ENCODE data around the gene ESRP2.

ESRP2 gene

GRCh38 chr16:68235887-68236136 is at the start of gene ESRP2:
Gene ESRP2 (minus strand): TSS chr16:68236127. CDS start chr16:68236045, 82 bp downstream.
- no peak for DNase-seq (ENCODE audit: low read depth, low spot score)
- H3K27ac ChIP-seq: peak within 1 kb of the TSS; percentile 98

DNA sequence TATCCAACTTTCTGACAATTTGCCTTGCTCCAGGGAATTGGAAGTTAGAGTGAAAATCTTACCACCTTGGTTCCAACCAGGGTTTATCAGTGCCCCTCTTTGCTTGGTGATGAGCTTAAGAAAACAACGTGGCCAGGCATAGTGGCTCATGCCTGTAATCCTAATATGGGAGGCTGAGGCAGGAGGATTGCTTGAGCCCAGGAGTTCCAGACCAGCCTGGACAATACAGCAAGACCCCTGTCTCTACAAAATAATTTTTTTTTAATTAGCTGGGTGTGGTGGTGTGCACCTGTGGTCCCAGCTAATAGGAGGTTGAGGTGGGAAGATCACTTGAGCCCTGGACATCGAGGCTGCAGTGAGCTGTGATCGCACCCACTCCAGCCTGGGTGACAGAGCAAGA is 49.8 kb upstream of the ESRP2 start:
- no peak overlapping the region for H3K27ac ChIP-seq
- DNase-seq (ENCODE audit: low read depth, low spot score): no peak

- DNase-seq (ENCODE audit: low read depth, low spot score): no peak
- no peak overlapping the region for H3K27ac ChIP-seq
Observed at GRCh38 chr16:68284847-68285246, 48.9 kb upstream of the ESRP2 start.

GRCh38 chr16:68283801-68284598 is 48.1 kb upstream of the ESRP2 start:
- H3K27ac ChIP-seq: no peak overlapping the region
- no peak for DNase-seq (ENCODE audit: low read depth, low spot score)

DNA sequence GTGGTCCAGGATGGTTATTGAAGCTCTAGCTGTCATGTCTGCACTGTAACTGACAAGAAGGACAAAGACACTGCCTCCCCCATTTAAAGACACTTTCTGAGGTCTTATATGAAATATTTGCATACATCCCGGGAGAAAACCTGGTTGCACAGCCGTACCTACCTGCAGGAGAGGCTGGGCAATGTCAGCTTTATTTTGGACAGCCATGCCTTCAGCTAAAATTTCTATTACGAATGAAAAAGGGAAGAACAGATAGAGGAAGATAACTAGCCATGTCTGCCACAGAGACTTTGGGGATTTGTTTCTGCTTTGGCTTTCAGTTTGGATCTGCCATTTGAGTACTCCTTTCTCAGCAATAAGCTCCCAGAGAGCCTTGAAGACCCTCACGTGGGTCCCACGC is 47.4 kb upstream of the ESRP2 start:
- no peak for DNase-seq (ENCODE audit: low read depth, low spot score)
- H3K27ac ChIP-seq: no peak overlapping the region

DNA sequence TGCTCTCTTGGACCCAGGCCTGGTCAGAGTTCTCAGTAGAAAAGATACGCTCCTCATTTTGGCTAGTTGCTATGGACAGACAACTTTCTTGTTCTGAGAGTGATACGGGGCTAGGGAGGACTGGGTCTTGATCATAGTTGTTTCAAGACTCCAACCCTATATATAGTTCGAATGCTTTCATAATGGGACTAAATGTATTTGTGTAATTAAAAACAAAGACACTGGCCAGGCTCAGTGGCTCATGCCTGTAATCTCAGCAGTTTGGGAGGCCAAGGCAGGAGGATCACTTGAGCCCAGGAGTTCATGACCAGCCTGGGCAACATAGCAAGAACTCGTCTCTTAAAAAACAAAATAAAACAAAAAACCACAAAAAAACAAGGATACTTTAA is 46.1 kb upstream of the ESRP2 start:
- no peak for DNase-seq (ENCODE audit: low read depth, low spot score)

GRCh38 chr16:68281368-68282063 is 45.6 kb upstream of the ESRP2 start:
- DNase-seq (ENCODE audit: low read depth, low spot score): no peak
- H3K27ac ChIP-seq: no peak overlapping the region

More for the DNA sequence above, 46.1 kb upstream of the ESRP2 start:
- no peak overlapping the region for H3K27ac ChIP-seq

DNA sequence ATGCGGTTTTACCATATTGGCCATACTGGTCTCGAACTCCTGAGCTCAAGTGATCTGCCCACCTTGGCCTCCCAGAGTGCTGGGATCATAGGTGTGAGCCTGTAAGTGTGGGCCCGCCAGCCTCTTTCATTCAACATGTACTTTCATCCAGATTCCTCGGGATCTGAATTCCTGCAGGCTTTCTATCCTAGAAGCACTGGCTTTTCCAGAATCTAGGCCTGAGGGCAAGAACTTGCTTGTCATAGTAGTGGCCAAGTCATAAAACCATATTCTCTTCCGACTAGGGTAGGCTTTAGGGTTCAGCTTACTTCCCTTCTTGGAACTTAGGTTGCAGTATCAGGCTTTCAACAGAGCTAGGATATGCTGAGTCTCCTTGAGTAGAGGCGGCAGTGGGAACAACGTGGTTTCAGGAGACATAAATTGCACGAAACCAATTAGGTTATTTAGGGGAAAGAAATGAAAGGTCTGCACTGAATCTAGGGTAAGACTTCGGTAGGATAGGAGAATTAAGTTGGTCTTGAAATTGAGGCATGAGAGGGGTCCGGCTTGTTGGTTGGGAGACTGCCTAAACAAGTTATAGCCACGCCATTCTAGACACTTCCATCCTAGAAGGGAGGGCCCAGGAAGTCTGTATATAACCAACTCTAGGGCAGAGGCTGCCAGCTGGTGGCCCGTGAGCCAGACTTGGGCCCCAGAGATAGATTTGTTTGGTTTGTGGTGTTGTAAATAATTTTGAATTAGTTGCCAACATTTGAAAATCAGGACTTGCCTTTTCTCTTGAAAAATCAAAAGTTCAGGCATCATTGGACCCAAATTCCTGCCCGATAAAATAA is 44.0 kb upstream of the ESRP2 start:
- no peak for DNase-seq (ENCODE audit: low read depth, low spot score)
- no peak overlapping the region for H3K27ac ChIP-seq

DNA sequence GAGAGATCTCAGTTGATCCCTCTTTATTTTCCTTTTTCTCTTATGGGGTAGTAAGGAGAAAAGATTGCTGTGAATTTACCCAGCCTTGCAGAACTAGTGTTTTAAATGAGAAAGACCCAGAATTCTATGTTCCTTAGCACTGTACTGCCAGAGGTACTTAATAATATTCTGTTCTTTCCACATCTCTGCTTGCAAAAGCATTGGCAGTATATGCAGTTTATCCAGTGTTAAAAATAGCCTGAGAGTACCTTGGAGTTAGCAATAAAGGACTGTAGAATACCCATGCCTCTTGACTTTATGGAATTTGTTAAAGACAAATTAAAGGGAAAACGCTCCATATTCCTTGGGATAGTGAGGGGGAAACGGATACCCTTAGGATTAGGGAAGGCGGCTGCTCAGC is 40.3 kb upstream of the ESRP2 start:
- DNase-seq (ENCODE audit: low read depth, low spot score): no peak
- no peak overlapping the region for H3K27ac ChIP-seq

- DNase-seq (ENCODE audit: low read depth, low spot score): peak; percentile 62
Observed at GRCh38 chr16:68275611-68276191, 39.8 kb upstream of the ESRP2 start.

GRCh38 chr16:68274441-68274840 is 38.5 kb upstream of the ESRP2 start:
- H3K27ac ChIP-seq: no peak overlapping the region

More at GRCh38 chr16:68275611-68276191, 39.8 kb upstream of the ESRP2 start:
- no peak overlapping the region for H3K27ac ChIP-seq

GRCh38 chr16:68273896-68274295 is 38.0 kb upstream of the ESRP2 start:
- DNase-seq (ENCODE audit: low read depth, low spot score): no peak
- no peak overlapping the region for H3K27ac ChIP-seq

More at GRCh38 chr16:68274441-68274840, 38.5 kb upstream of the ESRP2 start:
- no peak for DNase-seq (ENCODE audit: low read depth, low spot score)

DNA sequence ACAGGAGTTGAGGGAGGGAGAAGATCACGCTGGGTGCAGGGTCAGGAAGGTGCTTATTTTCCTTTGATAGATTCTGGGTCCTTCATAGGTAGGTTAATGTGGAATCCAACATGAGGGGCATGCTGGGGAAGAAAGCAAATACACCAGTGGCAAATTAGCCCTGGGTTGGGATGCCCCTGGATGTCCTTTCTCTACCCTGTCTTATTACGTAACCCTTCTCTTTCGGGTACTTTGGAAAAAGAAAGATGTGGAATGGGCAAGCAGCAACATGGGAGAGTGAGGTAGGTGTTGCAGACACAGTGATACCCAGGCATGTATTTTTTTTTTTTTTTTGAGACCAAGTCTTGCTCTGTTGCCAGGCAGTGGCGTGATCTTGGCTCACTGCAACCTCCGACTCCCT is 37.5 kb upstream of the ESRP2 start:
- no peak for DNase-seq (ENCODE audit: low read depth, low spot score)
- no peak overlapping the region for H3K27ac ChIP-seq

GRCh38 chr16:68272507-68273209 is 36.7 kb upstream of the ESRP2 start:
- H3K27ac ChIP-seq: no peak overlapping the region
- DNase-seq (ENCODE audit: low read depth, low spot score): no peak

DNA sequence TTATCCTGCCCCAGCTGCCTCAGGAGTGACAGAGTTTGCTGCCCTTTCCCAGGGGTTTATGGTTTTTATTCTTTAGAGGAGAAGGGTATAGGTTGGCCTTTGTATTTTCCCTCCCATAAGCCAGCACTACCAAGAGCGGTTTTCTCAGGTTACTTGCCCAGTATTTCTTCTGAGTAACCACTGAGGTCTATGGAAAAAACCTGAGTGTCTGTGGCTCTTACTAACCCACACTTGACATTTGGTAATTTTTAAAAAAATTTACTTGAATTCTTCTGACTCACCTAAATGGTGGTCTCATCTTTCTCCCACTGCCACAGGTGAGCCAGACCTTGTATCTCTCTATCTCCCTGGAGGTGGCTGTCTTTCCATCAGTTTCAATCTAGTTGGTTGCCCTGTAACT is 34.4 kb upstream of the ESRP2 start:
- DNase-seq (ENCODE audit: low read depth, low spot score): no peak
- H3K27ac ChIP-seq: no peak overlapping the region

- no peak for DNase-seq (ENCODE audit: low read depth, low spot score)
- no peak overlapping the region for H3K27ac ChIP-seq
Observed at GRCh38 chr16:68269793-68270192, 33.9 kb upstream of the ESRP2 start.

DNA sequence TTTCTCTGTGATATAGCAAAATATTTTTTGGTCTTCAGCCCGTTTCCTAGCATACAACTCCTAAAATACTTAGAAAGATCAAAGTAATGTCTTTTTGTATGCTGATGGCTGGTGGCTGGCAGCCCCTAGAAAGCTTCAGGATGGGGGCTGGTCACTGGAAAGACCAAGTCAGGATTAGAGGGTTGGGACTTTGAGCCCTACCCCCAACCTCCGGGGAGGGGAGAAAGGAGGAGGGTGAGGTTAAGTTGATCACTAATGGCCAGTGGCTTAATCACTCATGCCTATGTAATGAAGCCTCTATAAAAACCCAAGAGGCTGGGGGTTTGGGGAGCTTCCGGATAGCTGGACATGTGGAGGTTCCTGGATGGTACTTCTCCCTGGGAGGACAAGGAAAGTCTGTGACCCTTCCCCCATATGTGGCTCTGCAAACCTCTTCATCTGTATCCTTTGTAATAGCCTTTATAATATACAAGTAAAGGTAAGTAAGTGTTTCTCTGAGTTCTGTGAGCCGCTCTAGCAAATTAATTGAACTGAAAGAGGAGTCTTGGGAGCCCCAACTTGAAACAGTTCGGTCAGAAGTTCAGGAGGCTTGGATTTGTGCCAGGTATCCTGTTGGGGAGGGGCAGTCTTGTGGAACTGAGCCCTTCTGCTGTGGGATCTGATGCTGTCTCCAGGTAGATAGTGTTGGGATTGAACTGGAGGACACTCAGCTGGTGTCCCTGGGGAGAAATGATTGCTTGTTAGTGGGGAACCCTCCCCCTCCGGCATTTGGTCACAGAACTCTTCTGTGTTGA is 31.9 kb upstream of the ESRP2 start:
- no peak overlapping the region for H3K27ac ChIP-seq
- no peak for DNase-seq (ENCODE audit: low read depth, low spot score)

GRCh38 chr16:68265078-68265920 is 29.4 kb upstream of the ESRP2 start:
- H3K27ac ChIP-seq: peak overlapping the region; percentile 95
- DNase-seq (ENCODE audit: low read depth, low spot score): no peak
